Neural progenitor cell (in vitro differentiated cells): ENCODE measurements around the gene ARHGEF37. TPM values are rescaled to one million over a fixed set of nuclear protein-coding genes. Genes with fewer than 3 reads are reported as not detected.

ENCODE experiments used
- DNase-seq: peaks from one replicate; pipeline ENCODE4 v3.0.0-alpha.2; 2016; ENCODE audit warnings: low spot score
- H2AFZ ChIP-seq: fragments of 200-600 bp; sonication (generic); replicated peaks from 2 replicates; pipeline ENCODE4 v1.6.1; 2016; ENCODE audit warnings: antibody characterized with exemption
- H3F3A ChIP-seq: fragments of 200-600 bp; sonication (generic); 2 replicates; pipeline ENCODE4 v1.6.1; 2016; ENCODE audit warnings: antibody characterized with exemption, low read depth
- H3K27ac ChIP-seq: fragments of 200-600 bp; sonication (generic); 2 replicates; pipeline ENCODE4 v1.5.1; 2016; ENCODE audit warnings: mild to moderate bottlenecking
- H3K27me3 ChIP-seq: fragments of 200-600 bp; sonication (generic); 2 replicates; pipeline ENCODE4 v1.6.1; 2016; ENCODE audit warnings: mild to moderate bottlenecking, moderate library complexity
- H3K36me3 ChIP-seq: fragments of 200-600 bp; sonication (generic); 2 replicates; pipeline ENCODE4 v1.5.1; 2016
- H3K4me1 ChIP-seq: fragments of 200-600 bp; sonication (generic); 2 replicates; pipeline ENCODE4 v1.6.1; 2016; ENCODE audit warnings: mixed run types
- H3K4me2 ChIP-seq: fragments of 200-600 bp; sonication (generic); 2 replicates; pipeline ENCODE4 v1.6.1; 2016
- H3K4me3 ChIP-seq: fragments of 200-600 bp; sonication (generic); 2 replicates; pipeline ENCODE4 v1.5.1; 2016
- H3K79me2 ChIP-seq: fragments of 200-600 bp; sonication (generic); 2 replicates; pipeline ENCODE4 v1.6.1; 2016; ENCODE audit warnings: low read depth
- H3K9ac ChIP-seq: fragments of 200-600 bp; sonication (generic); 2 replicates; pipeline ENCODE4 v1.6.1; 2016
- H3K9me3 ChIP-seq: fragments of 200-600 bp; sonication (generic); 2 replicates; pipeline ENCODE4 v1.5.1; 2016; ENCODE audit warnings: low read depth
- H4K20me1 ChIP-seq: fragments of 200-600 bp; sonication (generic); 2 replicates; pipeline ENCODE4 v1.6.1; 2016; ENCODE audit warnings: low read depth
- H3K27ac Mint-ChIP-seq: 3 replicates; pipeline ENCODE4 v1.8.0; 2021; ENCODE audit warnings: mixed read lengths
- H3K27me3 Mint-ChIP-seq: 2 replicates; pipeline ENCODE4 v1.8.0; 2022; ENCODE audit warnings: low read depth, mild to moderate bottlenecking, inconsistent platforms, moderate library complexity, mixed read lengths; ENCODE audit not compliant: insufficient read depth
- H3K36me3 Mint-ChIP-seq: 3 replicates; pipeline ENCODE4 v1.8.0; 2021; ENCODE audit warnings: mixed read lengths
- H3K4me1 Mint-ChIP-seq: 3 replicates; pipeline ENCODE4 v1.8.0; 2021; ENCODE audit warnings: mixed read lengths
- H3K4me3 Mint-ChIP-seq: 3 replicates; pipeline ENCODE4 v1.8.0; 2021; ENCODE audit warnings: mild to moderate bottlenecking, moderate library complexity, mixed read lengths
- H3K9me3 Mint-ChIP-seq: 3 replicates; pipeline ENCODE4 v1.8.0; 2020; ENCODE audit warnings: mixed read lengths
- EZH2 ChIP-seq: fragments of 200-600 bp; sonication (generic); IDR thresholded peaks from 2 replicates; pipeline ENCODE4 v1.6.1; 2017; ENCODE audit warnings: antibody characterized with exemption, mild to moderate bottlenecking, moderate library complexity
- EZH2phosphoT487 ChIP-seq: fragments of 200-600 bp; sonication (generic); IDR thresholded peaks from 2 replicates; pipeline ENCODE4 v1.6.1; 2017; ENCODE audit warnings: antibody characterized with exemption
- total RNA-seq: library from RNA; depleted of rRNA; stranded (reverse); fragments of >200 nt; gene quantifications from 2 replicates; pipeline ENCODE4 v1.2.3, GENCODE V29; 2015; ENCODE audit warnings: low replicate concordance
- TF ChIP-seq, protein P1 (sequence below): fragments of 200-600 bp; sonication (generic); IDR thresholded peaks from 2 replicates; pipeline ENCODE4 v1.5.1; 2017; ENCODE audit warnings: antibody characterized with exemption, mild to moderate bottlenecking

Gene ARHGEF37
- total RNA-seq, 1 donor from 2014 or later = 0.99 TPM

DNA sequence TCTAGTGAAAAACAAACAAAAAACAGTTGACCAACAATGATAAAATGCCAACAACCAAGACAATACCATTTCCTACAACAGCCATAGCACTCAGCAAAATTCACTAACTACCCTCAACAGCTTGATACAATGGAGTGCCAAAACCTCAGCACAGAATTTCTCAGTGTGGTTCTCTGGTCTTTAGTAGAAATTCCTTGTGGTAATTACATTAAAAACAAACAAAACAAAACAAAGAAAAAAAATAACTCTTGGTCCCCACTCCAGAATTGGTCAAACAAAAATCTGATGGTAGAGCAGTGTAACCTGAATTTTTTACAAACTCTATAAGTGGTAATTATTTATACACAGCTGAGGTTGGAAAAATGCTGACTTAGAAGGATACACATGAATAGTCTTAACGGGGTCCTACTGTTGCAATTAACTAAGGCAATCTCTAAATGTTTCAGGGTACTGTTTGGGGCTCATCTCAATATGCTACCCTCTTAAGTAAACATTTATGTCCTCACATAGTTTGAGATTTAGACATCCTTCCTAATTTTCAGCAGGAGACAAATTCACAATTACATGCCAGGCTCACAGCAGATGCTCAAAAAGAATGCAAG is 43.8 kb upstream of the ARHGEF37 start:
- H3K4me2 ChIP-seq = no peak overlapping the region
- peaks cover 100% of the 10 kb centered on the region for H3K79me2 ChIP-seq
- Mint-ChIP-seq H3K36me3 (peaks cover 49% of the 10 kb centered on the region), H3K4me1 (peaks cover 8% of the 10 kb centered on the region), H3K4me3 (no peak overlapping the region), H3K27ac (no peak overlapping the region), H3K27me3 (no peaks in the 10 kb centered on the region), H3K9me3 (peaks cover 2% of the 10 kb centered on the region)
- H4K20me1 ChIP-seq = peaks cover 97% of the 10 kb centered on the region
- H3K36me3 ChIP-seq = peaks cover 10% of the 10 kb centered on the region
- no peak overlapping the region for H3K27ac ChIP-seq
- H3K9ac ChIP-seq = no peak overlapping the region
- TF ChIP-seq, protein P1, sequence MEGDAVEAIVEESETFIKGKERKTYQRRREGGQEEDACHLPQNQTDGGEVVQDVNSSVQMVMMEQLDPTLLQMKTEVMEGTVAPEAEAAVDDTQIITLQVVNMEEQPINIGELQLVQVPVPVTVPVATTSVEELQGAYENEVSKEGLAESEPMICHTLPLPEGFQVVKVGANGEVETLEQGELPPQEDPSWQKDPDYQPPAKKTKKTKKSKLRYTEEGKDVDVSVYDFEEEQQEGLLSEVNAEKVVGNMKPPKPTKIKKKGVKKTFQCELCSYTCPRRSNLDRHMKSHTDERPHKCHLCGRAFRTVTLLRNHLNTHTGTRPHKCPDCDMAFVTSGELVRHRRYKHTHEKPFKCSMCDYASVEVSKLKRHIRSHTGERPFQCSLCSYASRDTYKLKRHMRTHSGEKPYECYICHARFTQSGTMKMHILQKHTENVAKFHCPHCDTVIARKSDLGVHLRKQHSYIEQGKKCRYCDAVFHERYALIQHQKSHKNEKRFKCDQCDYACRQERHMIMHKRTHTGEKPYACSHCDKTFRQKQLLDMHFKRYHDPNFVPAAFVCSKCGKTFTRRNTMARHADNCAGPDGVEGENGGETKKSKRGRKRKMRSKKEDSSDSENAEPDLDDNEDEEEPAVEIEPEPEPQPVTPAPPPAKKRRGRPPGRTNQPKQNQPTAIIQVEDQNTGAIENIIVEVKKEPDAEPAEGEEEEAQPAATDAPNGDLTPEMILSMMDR = no peak
- TF ChIP-seq EZH2phosphoT487 = no peak
- no peak for TF ChIP-seq EZH2
- no peak overlapping the region for H2AFZ ChIP-seq
- H3K27me3 ChIP-seq = no peaks in the 10 kb centered on the region
- H3F3A ChIP-seq = no peaks in the 10 kb centered on the region
- no peaks in the 10 kb centered on the region for H3K4me1 ChIP-seq
- no peaks in the 10 kb centered on the region for H3K9me3 ChIP-seq
- no peak for DNase-seq
- no peak overlapping the region for H3K4me3 ChIP-seq

DNA sequence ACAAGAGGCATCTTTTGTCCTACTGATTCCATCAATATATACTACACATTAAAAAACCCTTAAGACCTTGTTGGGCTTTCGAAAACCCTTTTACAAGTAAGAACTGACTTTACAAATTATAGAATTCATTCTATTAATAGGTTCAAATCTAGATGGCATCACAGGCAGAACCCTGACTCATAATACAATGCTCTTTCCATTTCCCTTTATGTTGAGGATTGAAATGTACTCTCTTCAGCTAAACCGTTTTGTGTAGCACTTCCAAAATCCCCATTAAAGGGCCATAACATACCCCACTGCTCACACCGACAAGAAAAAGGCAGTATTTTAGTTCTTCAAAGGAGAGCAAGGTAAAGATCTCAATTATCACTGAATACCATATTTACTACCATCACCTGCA is 41.2 kb upstream of the ARHGEF37 start:
- Histone ChIP-seq H3K9ac (no peak overlapping the region), H3K4me1 (peaks cover 14% of the 10 kb centered on the region), H3K27ac (no peak overlapping the region), H2AFZ (no peak overlapping the region), H3K4me3 (no peak overlapping the region), H3F3A (peaks cover 22% of the 10 kb centered on the region), H3K36me3 (peaks cover 10% of the 10 kb centered on the region), H3K4me2 (no peak overlapping the region), H4K20me1 (peaks cover 96% of the 10 kb centered on the region), H3K27me3 (no peaks in the 10 kb centered on the region), H3K79me2 (peaks cover 100% of the 10 kb centered on the region), H3K9me3 (no peaks in the 10 kb centered on the region)
- Mint-ChIP-seq H3K27ac (no peak overlapping the region), H3K27me3 (peaks cover 2% of the 10 kb centered on the region), H3K4me1 (peaks cover 6% of the 10 kb centered on the region), H3K36me3 (peaks cover 44% of the 10 kb centered on the region), H3K4me3 (no peak overlapping the region), H3K9me3 (peaks cover 2% of the 10 kb centered on the region)
- TF ChIP-seq EZH2 = no peak
- TF ChIP-seq, protein P1 = no peak
- DNase-seq = no peak

DNA sequence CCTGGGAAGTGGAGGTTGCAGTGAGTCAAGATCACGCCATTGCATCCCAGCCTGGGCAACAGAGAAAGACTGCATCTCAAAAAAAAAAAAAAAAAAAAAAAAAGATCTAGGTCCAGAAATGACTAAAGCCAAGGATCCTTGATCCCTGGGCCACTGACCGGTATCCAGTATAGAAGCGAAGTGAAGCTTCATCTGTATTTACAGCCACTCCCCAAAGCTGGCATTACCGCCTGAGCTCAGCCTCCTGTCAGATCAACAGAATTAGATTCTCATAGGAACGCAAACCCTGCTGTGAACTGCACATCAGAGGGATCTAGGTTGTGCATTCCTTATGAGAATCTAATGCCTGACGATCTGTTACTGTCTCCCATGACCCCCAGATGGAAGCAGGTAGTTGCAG is 39.4 kb upstream of the ARHGEF37 start:
- Mint-ChIP-seq H3K27me3 (peaks cover 2% of the 10 kb centered on the region), H3K4me3 (no peak overlapping the region), H3K36me3 (peaks cover 45% of the 10 kb centered on the region), H3K9me3 (peaks cover 2% of the 10 kb centered on the region), H3K27ac (no peak overlapping the region), H3K4me1 (peaks cover 13% of the 10 kb centered on the region)
- H3K9ac ChIP-seq = no peak overlapping the region
- H3K36me3 ChIP-seq = peaks cover 10% of the 10 kb centered on the region
- H3K4me2 ChIP-seq = no peak overlapping the region
- H3K9me3 ChIP-seq = no peaks in the 10 kb centered on the region
- no peak overlapping the region for H3K4me3 ChIP-seq
- no peak overlapping the region for H3K27ac ChIP-seq
- peaks cover 40% of the 10 kb centered on the region for H3F3A ChIP-seq
- TF ChIP-seq, protein P1 = no peak
- no peak for TF ChIP-seq EZH2
- TF ChIP-seq EZH2phosphoT487 = no peak
- peaks cover 23% of the 10 kb centered on the region for H3K4me1 ChIP-seq
- no peak overlapping the region for H2AFZ ChIP-seq
- H4K20me1 ChIP-seq = peaks cover 96% of the 10 kb centered on the region
- no peaks in the 10 kb centered on the region for H3K27me3 ChIP-seq
- peaks cover 100% of the 10 kb centered on the region for H3K79me2 ChIP-seq
- DNase-seq = no peak
